Activated CD8-positive, alpha-beta T cell treated with anti-CD3 and anti-CD28 coated beads for 36 hours (primary cell): ENCODE data around the gene CLEC16A. TPM values are rescaled to one million over a fixed set of nuclear protein-coding genes. Genes with fewer than 3 reads are reported as not detected.

Experiments
- ATAC-seq: fragments of 200-7000 bp; cut with Tn5 transposase; one replicate; pipeline ENCODE4 v1.10.0; 2021; ENCODE audit warnings: mild to moderate bottlenecking, moderate library complexity
- CTCF ChIA-PET: fragments of 350-600 bp; sonication (Branson Sonifier 250); formaldehyde crosslinking; loops from one replicate; lab custom pipeline; 2021; ENCODE audit warnings: antibody characterized with exemption; lab: Charles Lee
- POLR2A ChIA-PET: fragments of 350-600 bp; sonication (Branson Sonifier 250); formaldehyde crosslinking; loops from one replicate; lab custom pipeline; 2021; ENCODE audit warnings: antibody characterized with exemption; lab: Charles Lee
- DNase-seq: peaks from one replicate; pipeline ENCODE4 v3.0.0-alpha.2; 2020
- H3K27ac Mint-ChIP-seq: one replicate; pipeline ENCODE4 v1.8.0; 2021; ENCODE audit warnings: mild to moderate bottlenecking, mixed read lengths
- H3K27me3 Mint-ChIP-seq: one replicate; pipeline ENCODE4 v1.8.0; 2021; ENCODE audit warnings: mixed read lengths
- H3K36me3 Mint-ChIP-seq: one replicate; pipeline ENCODE4 v1.8.0; 2021; ENCODE audit warnings: low read depth, mixed read lengths
- H3K4me1 Mint-ChIP-seq: one replicate; pipeline ENCODE4 v1.8.0; 2021; ENCODE audit warnings: low read depth, mixed read lengths
- H3K4me3 Mint-ChIP-seq: one replicate; pipeline ENCODE4 v1.8.0; 2021; ENCODE audit warnings: mild to moderate bottlenecking, moderate library complexity, mixed read lengths
- H3K9me3 Mint-ChIP-seq: one replicate; pipeline ENCODE4 v1.8.0; 2021; ENCODE audit warnings: mixed read lengths
- CTCF ChIP-seq: fragments of 200-600 bp; IDR thresholded peaks from one replicate; pipeline ENCODE4 v1.8.0; 2022; ENCODE audit warnings: antibody characterized with exemption, mild to moderate bottlenecking
- intact Hi-C: fragments of 100-400 bp; cut with micrococcal nuclease; formaldehyde crosslinking; loops from one replicate; pipeline ENCODE4 v1.10.0; 2022
- total RNA-seq, 2 experiments: library from RNA; stranded (reverse); gene quantifications; one replicate each; pipeline ENCODE4 v1.2.3, GENCODE V29; 2021

CLEC16A gene
- total RNA-seq, 2 experiments from 2014 or later = 20.4 to 21.7 TPM

GRCh38 chr16:10982465-10983150 is 38.2 kb downstream of the CLEC16A start:
- no peaks in the 10 kb centered on the region for H3K27me3 Mint-ChIP-seq
- H3K27ac Mint-ChIP-seq = no peak overlapping the region
- peaks cover 22% of the 10 kb centered on the region for H3K4me1 Mint-ChIP-seq
- no peaks in the 10 kb centered on the region for H3K9me3 Mint-ChIP-seq
- H3K4me3 Mint-ChIP-seq = no peak overlapping the region
- ATAC-seq (no peak), DNase-seq (no peak)
- no peak for TF ChIP-seq CTCF
- POLR2A ChIA-PET = interaction anchor here (0.7 to 3.3 kb wide), 5 partner anchors 22 to 272 kb away, joined by 3 to 11 read pairs (median 4); no protein-coding TSS in a partner anchor
- intact Hi-C loops = no loop called here
- H3K36me3 Mint-ChIP-seq = peaks cover 20% of the 10 kb centered on the region
- CTCF ChIA-PET = interaction anchor here (0.7 to 4.9 kb wide), 9 partner anchors 12 to 549 kb away, joined by 3 to 44 read pairs (median 5); partner anchors contain the start of gene SOCS1

GRCh38 chr16:10983159-10983558 is 38.8 kb downstream of the CLEC16A start:
- no peak for TF ChIP-seq CTCF
- POLR2A ChIA-PET = interaction anchor here (0.7 to 3.3 kb wide), 5 partner anchors 21 to 272 kb away, joined by 3 to 11 read pairs (median 4); no protein-coding TSS in a partner anchor
- CTCF ChIA-PET = interaction anchor here (0.7 to 4.9 kb wide), 11 partner anchors 13 to 548 kb away, joined by 3 to 44 read pairs (median 5); partner anchors contain the start of gene SOCS1
- H3K4me1 Mint-ChIP-seq = peaks cover 25% of the 10 kb centered on the region
- DNase-seq (peak; percentile 28), ATAC-seq (no peak)
- H3K27me3 Mint-ChIP-seq = no peaks in the 10 kb centered on the region
- H3K9me3 Mint-ChIP-seq = no peaks in the 10 kb centered on the region
- peaks cover 17% of the 10 kb centered on the region for H3K36me3 Mint-ChIP-seq
- intact Hi-C loops = no loop called here
- no peak overlapping the region for H3K27ac Mint-ChIP-seq
- no peak overlapping the region for H3K4me3 Mint-ChIP-seq

GRCh38 chr16:10984509-10984908 is 40.1 kb downstream of the CLEC16A start:
- Mint-ChIP-seq H3K27me3 (no peaks in the 10 kb centered on the region), H3K36me3 (peaks cover 16% of the 10 kb centered on the region), H3K27ac (no peak overlapping the region), H3K4me1 (peaks cover 38% of the 10 kb centered on the region), H3K4me3 (no peak overlapping the region), H3K9me3 (no peaks in the 10 kb centered on the region)
- intact Hi-C loops = no loop called here
- DNase-seq (no peak), ATAC-seq (no peak)
- TF ChIP-seq CTCF = no peak
- ChIA-PET CTCF (interaction anchor here (1.1 to 4.9 kb wide), 7 partner anchors 14 to 272 kb away, joined by 3 to 44 read pairs (median 6); partner anchors contain the start of gene SOCS1), POLR2A (interaction anchor here (0.9 to 3.3 kb wide), 4 partner anchors 30 to 270 kb away, joined by 3 to 11 read pairs (median 4); no protein-coding TSS in a partner anchor)

GRCh38 chr16:10987361-10988163 is 43.2 kb downstream of the CLEC16A start:
- intact Hi-C loops = loop anchor here (2.0 kb wide), 1 partner anchor 107 kb away; no protein-coding TSS in a partner anchor
- Mint-ChIP-seq H3K36me3 (peaks cover 34% of the 10 kb centered on the region), H3K27ac (peak overlapping the region; percentile 86), H3K4me3 (peak overlapping the region; percentile 21), H3K27me3 (no peaks in the 10 kb centered on the region), H3K4me1 (peaks cover 60% of the 10 kb centered on the region), H3K9me3 (no peaks in the 10 kb centered on the region)
- ATAC-seq (peak; percentile 29), DNase-seq (peak; percentile 23)
- no peak for TF ChIP-seq CTCF
- ChIA-PET POLR2A (interaction anchor here (0.9 to 1.4 kb wide), 4 partner anchors 14 to 367 kb away, joined by 3 to 8 read pairs (median 3); partner anchors contain the start of gene SOCS1), CTCF (interaction anchor here (1.2 to 1.3 kb wide), 2 partner anchors 23 to 87 kb away, joined by 4 to 6 read pairs; no protein-coding TSS in a partner anchor)
